ENCODE data around the gene TAS2R5. TPM values are rescaled to one million over a fixed set of nuclear protein-coding genes. Genes with fewer than 3 reads are reported as not detected.
A peak's percentile ranks its signal among the peaks of the same experiment; 100 is the strongest.
"Not testable (repeated sequence)": the region's sequence is repeated elsewhere in the genome, so short reads cannot be mapped to it uniquely, and the experiment has no call there.

TAS2R5 gene, protein sequence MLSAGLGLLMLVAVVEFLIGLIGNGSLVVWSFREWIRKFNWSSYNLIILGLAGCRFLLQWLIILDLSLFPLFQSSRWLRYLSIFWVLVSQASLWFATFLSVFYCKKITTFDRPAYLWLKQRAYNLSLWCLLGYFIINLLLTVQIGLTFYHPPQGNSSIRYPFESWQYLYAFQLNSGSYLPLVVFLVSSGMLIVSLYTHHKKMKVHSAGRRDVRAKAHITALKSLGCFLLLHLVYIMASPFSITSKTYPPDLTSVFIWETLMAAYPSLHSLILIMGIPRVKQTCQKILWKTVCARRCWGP
- 1.9 TPM for total RNA-seq

GRCh38 chr7:141789917-141790316, at the start of gene TAS2R5:
Gene TAS2R5 (plus strand): TSS chr7:141790217. CDS start chr7:141790362, 145 bp downstream.
- DNase-seq (ENCODE audit: low read depth in 2 of 3, low spot score in 2 of 3): no peak

DNA sequence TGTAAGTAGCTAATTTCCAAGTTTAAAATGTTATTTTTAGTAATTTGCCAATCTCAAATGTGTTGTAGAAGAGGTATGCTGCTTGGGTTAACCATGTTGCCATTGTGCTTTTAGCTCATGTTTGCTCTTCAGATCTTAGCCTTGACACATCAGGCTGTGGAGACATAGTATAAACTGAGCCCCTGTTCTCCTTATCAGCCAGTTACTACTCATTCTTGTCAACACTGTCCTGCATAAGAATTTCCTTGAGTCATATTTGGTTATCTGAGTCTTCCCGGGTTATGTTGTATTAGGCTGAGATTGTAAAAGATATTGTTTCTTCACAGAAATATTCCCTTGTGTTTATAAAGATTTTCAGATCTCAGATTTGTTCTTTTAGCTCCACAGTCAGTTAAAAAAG, 47.8 kb upstream of the TAS2R5 start:
- DNase-seq (ENCODE audit: low read depth in 2 of 3, low spot score in 2 of 3): no peak

DNA sequence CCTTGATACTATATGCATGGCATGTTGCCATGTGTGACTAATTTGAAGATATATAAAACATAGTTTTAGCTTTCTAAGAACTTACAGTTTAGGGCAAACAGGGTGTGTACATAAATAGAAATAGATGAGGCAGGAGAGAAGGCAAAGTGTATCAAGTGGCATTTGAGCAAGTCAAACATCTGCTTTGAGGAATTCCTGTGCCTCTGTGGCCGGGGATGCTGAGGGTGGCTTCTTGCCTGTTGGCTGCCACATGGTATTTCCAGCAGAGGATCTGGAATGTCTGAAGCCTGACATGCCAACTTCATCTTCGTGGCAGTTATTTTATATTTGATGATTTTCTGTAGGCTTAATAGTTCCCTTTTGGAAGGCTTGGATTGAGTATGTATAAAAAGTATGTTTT, 45.9 kb upstream of the TAS2R5 start:
- DNase-seq (ENCODE audit: low read depth in 2 of 3, low spot score in 2 of 3): no peak

GRCh38 chr7:141748396-141748795, 41.6 kb upstream of the TAS2R5 start:
- no peak for DNase-seq (ENCODE audit: low read depth in 2 of 3, low spot score in 2 of 3)

DNA sequence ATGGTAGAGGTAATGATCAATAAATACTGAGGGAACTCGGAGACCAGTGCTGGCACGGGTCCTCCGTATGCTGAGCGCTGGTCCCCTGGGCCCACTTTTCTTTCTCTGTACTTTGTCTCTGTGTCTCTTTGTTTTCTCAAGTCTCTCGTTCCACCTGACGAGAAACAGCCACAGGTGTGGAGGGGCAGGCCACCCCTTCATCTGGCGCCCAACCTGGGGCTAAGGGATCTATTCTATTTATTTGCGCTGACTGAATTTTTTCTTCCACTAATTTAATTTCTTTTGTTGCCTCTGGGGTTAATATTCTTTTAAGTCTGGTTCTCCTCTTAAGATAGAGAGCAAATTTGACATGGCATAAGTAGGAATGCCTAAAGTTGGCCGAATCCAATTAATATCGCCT, 38.1 kb upstream of the TAS2R5 start:
- DNase-seq (ENCODE audit: low read depth in 2 of 3, low spot score in 2 of 3): peak in 1 of 3 donors; percentile 35

DNA sequence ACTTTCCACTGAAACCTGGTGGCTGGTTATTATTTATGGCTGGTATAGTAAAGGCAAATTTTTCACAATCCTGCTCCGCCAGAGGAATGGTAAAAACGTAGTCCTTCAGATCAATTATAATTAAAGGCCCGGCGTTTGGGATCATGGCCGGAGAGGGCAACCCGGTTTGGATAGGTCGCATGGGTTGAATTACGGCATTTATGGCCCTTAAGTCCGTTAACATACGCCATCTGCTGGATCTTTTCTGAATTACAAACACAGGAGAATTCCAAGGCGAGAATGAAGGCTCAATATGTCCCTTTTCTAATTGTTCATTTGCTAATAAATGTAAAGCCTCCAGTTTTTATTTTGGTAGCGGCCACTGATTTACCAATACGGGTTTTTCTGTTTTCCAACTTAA, 37.4 kb upstream of the TAS2R5 start:
- DNase-seq (ENCODE audit: low read depth in 2 of 3, low spot score in 2 of 3): peak in 1 of 3 donors; percentile 11

GRCh38 chr7:141754939-141755338, 35.1 kb upstream of the TAS2R5 start:
- DNase-seq (ENCODE audit: low read depth in 2 of 3, low spot score in 2 of 3): peak in 2 of 3 donors; percentile 18 to 49

- no peak for DNase-seq (ENCODE audit: low read depth in 2 of 3, low spot score in 2 of 3)
Observed at GRCh38 chr7:141763797-141764196, 26.2 kb upstream of the TAS2R5 start, which contains the start of gene TAS2R3. Gene TAS2R3 (plus strand): TSS chr7:141764097. CDS start chr7:141764159, 62 bp downstream.

GRCh38 chr7:141770083-141770583, 19.9 kb upstream of the TAS2R5 start:
- not testable (repeated sequence) for DNase-seq (ENCODE audit: low read depth in 2 of 3, low spot score in 2 of 3)

GRCh38 chr7:141776374-141776773, 13.6 kb upstream of the TAS2R5 start, which contains the start of gene TAS2R4:
Gene TAS2R4 (plus strand): TSS chr7:141776674. CDS start chr7:141778489, 1,815 bp downstream.
- DNase-seq (ENCODE audit: low read depth in 2 of 3, low spot score in 2 of 3): no peak

- DNase-seq (ENCODE audit: low read depth in 2 of 3, low spot score in 2 of 3): peak; percentile 3 to 67 (median 28)
Observed at GRCh38 chr7:141785706-141786552, 4.1 kb upstream of the TAS2R5 start.

- DNase-seq (ENCODE audit: low read depth in 2 of 3, low spot score in 2 of 3): no peak
Observed at GRCh38 chr7:141788296-141788695, 1.7 kb upstream of the TAS2R5 start.

- no peak for DNase-seq (ENCODE audit: low read depth in 2 of 3, low spot score in 2 of 3)
Observed at GRCh38 chr7:141792526-141792925, 2.5 kb downstream of the TAS2R5 start.

DNA sequence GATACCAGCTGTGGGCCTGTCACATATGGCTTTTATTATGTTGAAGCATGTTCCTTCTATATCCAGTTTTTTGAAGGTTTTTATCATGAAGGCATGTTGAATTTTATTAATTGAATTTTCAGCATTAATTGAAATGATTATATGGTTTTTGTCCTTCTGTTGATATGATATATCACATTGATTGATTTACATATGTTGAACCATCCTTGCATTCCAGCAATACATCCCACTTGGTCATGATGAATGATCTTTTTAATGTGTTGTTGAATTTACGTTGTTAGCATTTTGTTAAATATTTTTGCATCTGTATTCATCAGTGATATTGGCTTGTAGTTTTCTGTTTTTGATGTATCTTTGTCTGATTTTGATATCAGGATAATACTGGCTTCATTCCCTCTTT, 30.1 kb downstream of the TAS2R5 start:
- peak in 1 of 3 donors; percentile 4 for DNase-seq (ENCODE audit: low read depth in 2 of 3, low spot score in 2 of 3)

GRCh38 chr7:141822432-141822831, 32.4 kb downstream of the TAS2R5 start:
- DNase-seq (ENCODE audit: low read depth in 2 of 3, low spot score in 2 of 3): not testable (repeated sequence)

DNA sequence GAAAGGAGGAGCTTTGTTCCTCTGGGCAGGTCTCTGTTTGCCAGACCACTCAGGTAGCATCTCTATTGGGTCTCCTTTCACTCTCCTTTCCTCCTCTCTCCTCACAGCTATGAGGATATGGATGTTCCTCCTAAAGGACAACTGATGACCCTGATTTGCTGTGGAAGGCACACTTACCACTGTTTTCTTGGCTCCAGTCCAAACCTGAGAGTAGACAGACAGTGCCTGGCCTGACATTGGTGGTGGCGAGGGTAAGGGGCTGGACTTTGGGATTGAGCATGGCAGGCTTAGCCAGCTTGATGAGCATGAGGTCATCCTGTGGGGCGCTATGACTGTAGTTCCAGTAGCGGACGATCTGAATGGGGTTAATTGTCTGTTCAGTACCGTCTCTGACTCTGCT, 47.7 kb downstream of the TAS2R5 start:
- DNase-seq (ENCODE audit: low read depth in 2 of 3, low spot score in 2 of 3): no peak

DNA sequence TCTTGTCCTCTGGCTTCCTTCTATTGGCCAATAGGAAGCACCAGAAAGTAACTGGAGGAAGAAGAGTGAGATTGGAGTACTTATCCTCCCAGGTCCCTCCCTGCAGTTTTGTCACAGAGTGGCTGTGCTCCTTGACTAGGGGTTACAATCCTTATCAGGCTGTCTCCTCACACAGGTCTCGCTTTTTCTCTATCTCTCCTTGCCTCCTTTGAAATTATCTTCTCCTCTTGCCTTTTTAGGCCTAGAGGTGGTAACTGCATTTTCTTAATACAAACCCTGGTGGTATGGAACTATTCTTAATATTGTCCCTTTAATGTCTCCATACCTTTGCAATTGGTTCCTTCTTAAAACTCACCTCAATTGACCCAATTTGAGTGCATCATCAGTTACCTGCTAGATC, 48.6 kb downstream of the TAS2R5 start:
- no peak for DNase-seq (ENCODE audit: low read depth in 2 of 3, low spot score in 2 of 3)

- DNase-seq (ENCODE audit: low read depth in 2 of 3, low spot score in 2 of 3): no peak
Observed at GRCh38 chr7:141839256-141839655, 49.2 kb downstream of the TAS2R5 start.

- DNase-seq (ENCODE audit: low read depth in 2 of 3, low spot score in 2 of 3): no peak
Observed at GRCh38 chr7:141840708-141841107, 50.7 kb downstream of the TAS2R5 start.
